ENCODE measurements around the gene MIAT.

Gene MIAT

DNA sequence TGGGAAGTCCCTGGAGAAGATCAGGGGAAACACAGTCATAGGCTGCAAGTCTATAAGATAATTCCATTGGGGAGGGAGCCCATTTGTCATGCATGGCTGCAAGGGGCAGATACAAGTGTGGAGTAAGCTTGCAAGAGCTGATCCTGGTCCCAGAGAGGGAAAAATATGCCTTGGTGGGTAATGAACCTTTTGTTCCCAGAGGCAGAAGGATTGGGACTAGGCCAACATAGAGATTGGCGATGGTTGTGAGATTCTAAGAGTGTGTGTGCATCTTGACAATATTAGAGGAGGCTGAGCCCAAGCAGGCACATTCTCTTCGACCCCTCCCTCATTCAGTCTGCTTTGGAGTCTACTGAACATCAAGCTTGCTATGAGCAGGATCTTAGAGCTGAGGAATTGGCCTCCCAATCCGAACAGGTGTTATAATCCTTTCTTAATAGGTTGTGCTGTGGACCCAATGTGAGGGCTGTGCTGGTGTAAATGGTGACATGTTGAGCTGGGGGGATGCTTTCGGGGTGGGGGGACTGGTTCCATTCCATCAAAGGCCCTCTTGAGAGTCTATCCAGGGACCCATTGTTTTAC is 18.4 kb downstream of the MIAT start:
- Histone ChIP-seq H3K4me2 (ENCODE audit: low read depth, low read length) (no peak overlapping the region), H3K4me3 (ENCODE audit: low read length) (no peak overlapping the region), H3K27ac (ENCODE audit: low read length) (no peak overlapping the region)

DNA sequence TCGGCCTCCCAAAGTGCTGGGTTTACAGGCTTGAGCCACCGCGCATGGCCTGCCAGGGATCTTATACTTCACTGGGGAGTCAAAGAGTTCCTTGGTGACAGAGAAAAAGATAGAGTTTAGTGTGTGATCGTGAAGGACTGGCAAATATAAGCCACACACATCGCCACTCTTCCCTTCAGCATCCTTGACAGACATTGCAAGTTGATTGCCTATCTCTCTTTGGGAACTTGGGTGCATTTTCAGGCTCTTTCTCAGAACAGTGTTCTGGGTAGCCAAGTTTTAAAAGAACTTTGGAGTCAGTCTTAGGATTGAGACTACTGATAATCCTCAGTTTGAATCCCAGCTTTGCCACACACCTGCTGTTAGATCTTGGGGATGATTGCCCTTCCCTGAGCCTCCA is 19.8 kb downstream of the MIAT start:
- no peaks in the 10 kb centered on the region for H3K27me3 ChIP-seq (replicated peaks; ENCODE audit: insufficient read depth, low read length)
- peaks cover 20% of the 10 kb centered on the region for H3K4me1 ChIP-seq (ENCODE audit: low read length)
- H3K79me2 ChIP-seq (ENCODE audit: low read length): peaks cover 52% of the 10 kb centered on the region
- H3K36me3 ChIP-seq (replicated peaks; ENCODE audit: insufficient read depth, low read length): no peaks in the 10 kb centered on the region
- H3K4me3 ChIP-seq (ENCODE audit: low read length): no peak overlapping the region
- no peaks in the 10 kb centered on the region for H3K9me2 ChIP-seq (replicated peaks; ENCODE audit: insufficient read depth, low read length)
- no peaks in the 10 kb centered on the region for H3K9me3 ChIP-seq (replicated peaks; ENCODE audit: insufficient read depth, low read length)
- no peak for DNase-seq
- TF ChIP-seq, protein P1, sequence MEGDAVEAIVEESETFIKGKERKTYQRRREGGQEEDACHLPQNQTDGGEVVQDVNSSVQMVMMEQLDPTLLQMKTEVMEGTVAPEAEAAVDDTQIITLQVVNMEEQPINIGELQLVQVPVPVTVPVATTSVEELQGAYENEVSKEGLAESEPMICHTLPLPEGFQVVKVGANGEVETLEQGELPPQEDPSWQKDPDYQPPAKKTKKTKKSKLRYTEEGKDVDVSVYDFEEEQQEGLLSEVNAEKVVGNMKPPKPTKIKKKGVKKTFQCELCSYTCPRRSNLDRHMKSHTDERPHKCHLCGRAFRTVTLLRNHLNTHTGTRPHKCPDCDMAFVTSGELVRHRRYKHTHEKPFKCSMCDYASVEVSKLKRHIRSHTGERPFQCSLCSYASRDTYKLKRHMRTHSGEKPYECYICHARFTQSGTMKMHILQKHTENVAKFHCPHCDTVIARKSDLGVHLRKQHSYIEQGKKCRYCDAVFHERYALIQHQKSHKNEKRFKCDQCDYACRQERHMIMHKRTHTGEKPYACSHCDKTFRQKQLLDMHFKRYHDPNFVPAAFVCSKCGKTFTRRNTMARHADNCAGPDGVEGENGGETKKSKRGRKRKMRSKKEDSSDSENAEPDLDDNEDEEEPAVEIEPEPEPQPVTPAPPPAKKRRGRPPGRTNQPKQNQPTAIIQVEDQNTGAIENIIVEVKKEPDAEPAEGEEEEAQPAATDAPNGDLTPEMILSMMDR (IDR thresholded peaks at IDR 0.05; ENCODE audit: low read length): no peak
- TF ChIP-seq EZH2phosphoT487 (IDR thresholded peaks at IDR 0.05; ENCODE audit: low read length) (no peak), EZH2 (optimal IDR thresholded peaks at IDR 0.05; ENCODE audit: low read depth, low read length) (no peak)
- no peak overlapping the region for H3K4me2 ChIP-seq (ENCODE audit: low read depth, low read length)
- no peak overlapping the region for H3K9ac ChIP-seq (ENCODE audit: low read length)
- peaks cover 25% of the 10 kb centered on the region for H3F3A ChIP-seq (ENCODE audit: insufficient read depth, low read length)
- no peak overlapping the region for H3K27ac ChIP-seq (ENCODE audit: low read length)
- no peak overlapping the region for H2AFZ ChIP-seq (ENCODE audit: low read length)
- 0 out of 2 replicates have a peak, but pooled peaks cover 3% of the 10 kb centered on the region for H4K20me1 ChIP-seq (ENCODE audit: insufficient read depth, low read length)

More for the DNA sequence above, 18.4 kb downstream of the MIAT start:
- Histone ChIP-seq H3F3A (ENCODE audit: insufficient read depth, low read length) (peaks cover 32% of the 10 kb centered on the region), H2AFZ (ENCODE audit: low read length) (no peak overlapping the region), H3K27me3 (replicated peaks; ENCODE audit: insufficient read depth, low read length) (no peaks in the 10 kb centered on the region), H4K20me1 (ENCODE audit: insufficient read depth, low read length) (0 out of 2 replicates have a peak, but pooled peaks cover 3% of the 10 kb centered on the region), H3K9me3 (replicated peaks; ENCODE audit: insufficient read depth, low read length) (no peaks in the 10 kb centered on the region), H3K9me2 (replicated peaks; ENCODE audit: insufficient read depth, low read length) (no peaks in the 10 kb centered on the region), H3K36me3 (replicated peaks; ENCODE audit: insufficient read depth, low read length) (no peaks in the 10 kb centered on the region), H3K4me1 (ENCODE audit: low read length) (peaks cover 32% of the 10 kb centered on the region), H3K9ac (ENCODE audit: low read length) (no peak overlapping the region), H3K79me2 (ENCODE audit: low read length) (peaks cover 52% of the 10 kb centered on the region)
- TF ChIP-seq EZH2phosphoT487 (IDR thresholded peaks at IDR 0.05; ENCODE audit: low read length) (no peak), EZH2 (optimal IDR thresholded peaks at IDR 0.05; ENCODE audit: low read depth, low read length) (no peak)
- TF ChIP-seq, protein P1 (IDR thresholded peaks at IDR 0.05; ENCODE audit: low read length): no peak
- DNase-seq: no peak

DNA sequence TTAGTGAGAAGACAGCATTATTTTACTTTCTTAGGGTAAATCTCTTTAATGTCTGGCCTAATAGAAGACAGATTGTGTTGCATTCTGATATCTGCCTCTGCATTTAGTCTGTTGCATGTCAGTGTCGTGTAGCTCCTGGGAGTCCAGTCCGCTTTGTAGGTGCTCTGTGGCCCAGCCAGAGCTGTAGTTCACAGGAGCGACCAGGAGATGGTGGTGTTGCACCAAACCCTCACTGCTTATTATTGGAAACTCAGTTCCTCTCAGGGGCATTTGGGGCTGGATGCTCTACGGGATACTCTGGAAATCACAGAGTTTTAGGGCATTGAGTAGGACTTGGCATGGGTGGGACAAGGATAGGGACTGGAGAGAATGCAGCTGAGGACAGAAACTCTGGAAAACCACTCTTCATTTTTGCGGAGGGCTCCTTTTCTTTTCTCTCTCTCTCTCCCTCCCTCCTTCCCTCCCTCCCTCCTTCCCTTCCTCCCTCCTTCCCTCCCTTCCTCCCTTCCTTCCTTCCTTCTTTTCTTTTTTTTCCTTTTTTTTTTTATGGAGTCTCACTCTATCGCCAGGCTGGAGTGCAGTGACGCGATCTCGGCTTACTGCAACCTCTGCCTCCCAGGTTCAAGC is 21.7 kb downstream of the MIAT start:
- Histone ChIP-seq H3K9me3 (replicated peaks; ENCODE audit: insufficient read depth, low read length) (no peaks in the 10 kb centered on the region), H4K20me1 (ENCODE audit: insufficient read depth, low read length) (0 out of 2 replicates have a peak, but pooled peaks cover 3% of the 10 kb centered on the region), H3K9me2 (replicated peaks; ENCODE audit: insufficient read depth, low read length) (no peaks in the 10 kb centered on the region), H3K36me3 (replicated peaks; ENCODE audit: insufficient read depth, low read length) (no peaks in the 10 kb centered on the region), H3K27ac (ENCODE audit: low read length) (no peak overlapping the region), H3K4me3 (ENCODE audit: low read length) (no peak overlapping the region), H3K79me2 (ENCODE audit: low read length) (peaks cover 48% of the 10 kb centered on the region), H3K4me1 (ENCODE audit: low read length) (peaks cover 12% of the 10 kb centered on the region), H3K9ac (ENCODE audit: low read length) (no peak overlapping the region), H3K27me3 (replicated peaks; ENCODE audit: insufficient read depth, low read length) (no peaks in the 10 kb centered on the region), H2AFZ (ENCODE audit: low read length) (no peak overlapping the region), H3K4me2 (ENCODE audit: low read depth, low read length) (no peak overlapping the region), H3F3A (ENCODE audit: insufficient read depth, low read length) (peaks cover 7% of the 10 kb centered on the region)
- TF ChIP-seq EZH2 (optimal IDR thresholded peaks at IDR 0.05; ENCODE audit: low read depth, low read length): no peak
- TF ChIP-seq, protein P1 (IDR thresholded peaks at IDR 0.05; ENCODE audit: low read length): peak; percentile 98
- DNase-seq: peak; percentile 70
